CD1c-positive myeloid dendritic cell (primary cell): ENCODE results near the gene KRT86.
"Not testable (repeated sequence)": the region's sequence is repeated elsewhere in the genome, so short reads cannot be mapped to it uniquely, and the experiment has no call there.

ENCODE experiments used
- DNase-seq: peaks from one replicate; pipeline ENCODE4 v3.0.0-alpha.2; 2016; ENCODE audit errors: extremely low spot score

The KRT86 gene

DNA sequence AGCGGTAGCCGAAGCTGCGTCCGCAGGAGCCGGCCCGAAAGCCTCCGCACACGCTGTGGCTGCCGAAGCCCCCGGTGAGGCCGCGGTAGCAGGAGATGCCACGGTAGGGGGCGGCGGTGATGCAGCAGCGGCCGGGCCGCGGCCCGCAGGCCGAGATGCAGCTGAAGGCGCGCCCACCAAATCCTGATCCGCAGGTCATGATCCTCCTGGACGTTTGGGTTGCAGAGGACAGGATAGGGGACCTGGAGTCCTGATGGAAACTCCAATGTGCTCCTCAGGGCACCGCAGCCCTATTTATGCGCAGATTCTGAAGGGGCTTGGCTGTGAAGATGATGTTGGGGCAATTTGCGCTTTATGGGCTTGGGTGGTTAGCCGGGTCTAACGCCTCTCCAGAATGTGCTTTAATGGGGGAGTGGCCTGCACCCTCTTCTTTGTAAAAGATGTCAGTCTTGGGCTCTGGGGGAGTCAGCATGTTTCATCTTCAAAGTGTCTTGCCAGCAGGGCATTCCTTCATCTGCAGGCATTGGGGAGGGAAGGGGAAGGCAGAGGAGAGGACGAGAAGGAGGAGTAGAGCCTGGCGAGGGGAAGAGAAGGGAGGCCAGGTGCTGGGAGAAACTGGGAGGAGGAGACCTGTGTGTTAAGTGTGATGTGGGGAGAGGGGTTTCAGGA is 17.0 kb downstream of the KRT86 start, which contains the start of gene KRT81:
Gene KRT81, minus strand, starts transcription at position 268 of the 669 bp plus-strand sequence. Its CDS starts 69 bp downstream, at position 199.
- no peak for DNase-seq

DNA sequence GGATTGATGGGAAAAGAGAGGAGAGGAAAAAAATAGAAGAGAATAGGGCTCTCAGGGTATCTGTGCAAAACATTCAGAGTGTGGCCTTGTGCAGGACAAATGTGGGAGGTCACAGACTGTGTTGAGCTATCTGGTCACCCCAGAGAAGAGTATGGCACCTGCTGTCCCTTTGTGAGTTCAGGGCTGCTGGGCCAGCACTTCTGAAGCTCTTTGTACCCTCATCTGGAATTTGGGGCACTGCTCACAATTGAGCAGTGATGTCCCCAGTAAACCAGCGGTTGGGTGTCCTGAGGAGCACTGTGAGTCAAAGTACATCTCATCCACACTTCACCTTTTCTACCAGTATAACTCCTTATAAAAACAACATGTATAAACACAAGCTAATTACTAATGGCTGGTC is 19.5 kb downstream of the KRT86 start:
- no peak for DNase-seq

- DNase-seq = no peak
Observed at GRCh38 chr12:52294803-52295202, 20.4 kb downstream of the KRT86 start.

- DNase-seq = no peak
Observed at GRCh38 chr12:52295663-52296062, 21.2 kb downstream of the KRT86 start.

GRCh38 chr12:52296572-52297215 is 22.2 kb downstream of the KRT86 start:
- no peak for DNase-seq

GRCh38 chr12:52298677-52299190 is 24.3 kb downstream of the KRT86 start:
- no peak for DNase-seq

- no peak for DNase-seq
Observed at GRCh38 chr12:52300796-52301691, 26.6 kb downstream of the KRT86 start.

DNA sequence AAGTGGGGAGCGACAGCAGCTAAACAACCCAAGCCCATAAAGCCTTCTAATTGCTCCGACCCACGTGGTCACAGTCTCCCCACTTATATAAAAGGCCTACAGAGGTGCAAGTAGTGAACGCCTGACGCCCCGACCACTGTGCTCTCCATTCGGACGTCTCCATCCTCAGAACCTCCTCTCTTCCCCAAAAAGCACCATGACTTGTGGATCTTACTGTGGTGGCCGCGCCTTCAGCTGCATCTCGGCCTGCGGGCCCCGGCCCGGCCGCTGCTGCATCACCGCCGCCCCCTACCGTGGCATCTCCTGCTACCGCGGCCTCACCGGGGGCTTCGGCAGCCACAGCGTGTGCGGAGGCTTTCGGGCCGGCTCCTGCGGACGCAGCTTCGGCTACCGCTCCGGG is 27.3 kb downstream of the KRT86 start:
- DNase-seq = not testable (repeated sequence)

- DNase-seq = not testable (repeated sequence)
Observed at GRCh38 chr12:52302242-52302914, 27.9 kb downstream of the KRT86 start.

GRCh38 chr12:52304941-52305411 is 30.5 kb downstream of the KRT86 start:
- not testable (repeated sequence) for DNase-seq

DNA sequence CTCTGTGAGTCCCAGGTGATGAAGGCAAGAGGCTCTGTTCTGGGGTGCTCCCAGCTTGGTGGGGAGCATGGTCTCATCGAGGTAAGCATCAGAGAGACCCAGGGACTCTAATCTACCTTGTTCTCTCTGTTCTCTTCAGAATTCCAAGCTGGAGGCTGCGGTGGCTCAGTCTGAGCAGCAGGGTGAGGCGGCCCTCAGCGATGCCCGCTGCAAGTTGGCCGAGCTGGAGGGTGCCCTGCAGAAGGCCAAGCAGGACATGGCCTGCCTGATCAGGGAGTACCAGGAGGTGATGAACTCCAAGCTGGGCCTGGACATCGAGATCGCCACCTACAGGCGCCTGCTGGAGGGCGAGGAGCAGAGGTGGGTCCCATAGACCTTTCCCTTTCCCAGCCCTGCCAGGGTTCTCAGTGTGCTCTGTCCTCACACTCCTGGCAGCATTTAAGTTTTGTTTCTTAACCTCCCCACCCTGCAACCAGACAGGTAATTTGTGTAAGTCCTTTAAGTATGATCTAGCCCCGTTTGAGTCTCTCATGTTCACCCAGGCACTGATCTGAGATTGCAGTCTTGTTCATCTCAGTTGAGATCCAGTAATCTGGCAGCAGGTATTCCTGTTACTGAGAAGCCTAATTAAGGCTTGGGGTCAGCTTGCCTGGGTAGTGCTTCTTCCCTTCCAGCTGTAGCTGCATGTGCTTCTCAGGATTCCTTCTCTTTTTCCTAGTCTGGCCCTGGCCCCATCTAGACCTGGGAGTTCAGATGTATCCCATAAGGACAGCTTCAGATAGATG is 31.7 kb downstream of the KRT86 start:
- DNase-seq = no peak

- DNase-seq = no peak
Observed at GRCh38 chr12:52306731-52307130, 32.3 kb downstream of the KRT86 start.

DNA sequence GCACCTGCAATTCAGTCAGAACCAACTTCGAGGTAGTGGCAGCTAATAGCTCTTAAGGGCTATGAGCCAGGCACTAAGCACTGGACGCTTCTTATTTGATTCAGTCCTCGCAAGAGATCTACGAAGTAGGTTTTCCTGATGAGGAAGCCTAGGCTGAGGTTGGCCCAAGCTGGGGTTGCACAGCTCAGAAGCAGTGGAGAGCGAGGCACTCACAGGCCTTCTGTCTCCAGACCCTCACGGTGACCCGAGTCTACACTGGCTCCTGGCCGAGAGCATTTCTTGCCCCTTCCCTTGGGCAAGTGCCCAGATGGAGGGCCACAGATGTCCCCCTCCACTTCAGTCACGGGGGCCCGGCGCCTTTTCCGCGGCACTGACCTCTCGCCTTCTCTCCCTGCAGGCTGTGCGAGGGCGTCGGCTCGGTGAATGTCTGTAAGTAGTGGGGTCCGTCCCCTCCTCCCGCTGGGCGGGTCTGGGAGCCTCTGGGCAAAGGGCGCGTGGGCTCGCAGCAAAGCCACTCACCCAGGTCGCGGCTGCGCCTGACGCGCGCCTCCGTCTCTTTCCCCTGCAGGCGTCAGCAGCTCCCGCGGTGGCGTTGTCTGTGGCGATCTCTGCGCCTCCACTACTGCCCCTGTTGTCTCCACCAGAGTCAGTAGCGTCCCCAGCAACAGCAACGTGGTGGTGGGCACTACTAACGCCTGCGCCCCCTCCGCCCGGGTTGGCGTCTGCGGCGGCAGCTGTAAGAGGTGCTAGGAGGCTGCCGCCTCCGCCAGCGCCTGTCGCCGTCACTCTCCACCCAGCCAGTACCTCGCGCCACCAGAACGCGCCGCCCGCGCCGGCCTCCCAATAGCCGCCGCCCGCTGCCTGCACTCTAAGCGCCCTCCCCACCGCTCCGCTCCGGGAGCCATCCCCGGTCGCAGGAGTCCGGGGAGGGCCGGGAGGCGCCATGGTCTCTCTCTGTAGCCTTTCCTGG is 33.7 kb downstream of the KRT86 start:
- peak; percentile 49 for DNase-seq

- no peak for DNase-seq
Observed at GRCh38 chr12:52308806-52309425, 34.5 kb downstream of the KRT86 start.

- DNase-seq = no peak
Observed at GRCh38 chr12:52310622-52311284, 36.3 kb downstream of the KRT86 start.

DNA sequence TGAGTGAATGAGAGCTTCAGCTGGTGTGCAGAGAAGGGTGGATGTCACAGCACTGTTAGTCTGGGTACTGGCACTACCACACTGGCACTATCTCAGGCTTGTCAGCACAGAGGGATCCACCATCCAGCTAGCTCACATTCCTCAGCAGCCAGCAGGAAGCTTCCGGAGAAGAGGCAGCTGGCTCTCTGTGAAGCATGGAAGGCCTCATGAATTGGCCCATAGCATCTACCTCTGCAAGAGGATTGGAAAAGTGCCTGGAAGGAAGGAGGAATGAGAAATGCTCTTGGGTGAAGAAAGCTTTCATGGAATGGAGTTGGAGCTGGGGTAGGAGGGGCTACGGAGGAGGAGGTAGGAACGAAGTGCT is 36.8 kb downstream of the KRT86 start:
- DNase-seq = no peak

- DNase-seq = no peak
Observed at GRCh38 chr12:52312086-52312485, 37.6 kb downstream of the KRT86 start.

GRCh38 chr12:52313461-52313860 is 39.0 kb downstream of the KRT86 start:
- no peak for DNase-seq

DNA sequence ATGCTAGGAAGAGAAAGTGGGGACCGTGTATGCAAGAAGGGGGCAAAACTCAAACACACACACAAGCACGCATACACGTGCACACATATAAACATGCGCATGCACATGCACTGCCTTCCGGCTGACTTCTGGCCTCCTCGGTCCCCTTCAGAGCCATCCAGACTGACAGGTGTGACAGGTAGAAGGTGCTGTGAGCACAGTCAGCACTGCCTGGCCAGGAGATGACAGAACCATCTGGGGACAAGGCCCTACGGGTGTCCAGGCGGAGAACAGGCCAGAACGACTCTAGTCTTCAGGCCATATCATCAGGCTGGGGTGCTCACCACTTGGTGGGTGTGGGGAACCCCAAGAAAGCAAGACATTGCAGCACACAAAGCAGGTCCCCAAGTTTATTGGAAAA is 39.5 kb downstream of the KRT86 start:
- no peak for DNase-seq
